ENCODE data around the gene TBCK. TPM values are rescaled to one million over a fixed set of nuclear protein-coding genes. Genes with fewer than 3 reads are reported as not detected.

Gene TBCK
- total RNA-seq, 1 experiment from 2014 or later = 19.7 TPM

DNA sequence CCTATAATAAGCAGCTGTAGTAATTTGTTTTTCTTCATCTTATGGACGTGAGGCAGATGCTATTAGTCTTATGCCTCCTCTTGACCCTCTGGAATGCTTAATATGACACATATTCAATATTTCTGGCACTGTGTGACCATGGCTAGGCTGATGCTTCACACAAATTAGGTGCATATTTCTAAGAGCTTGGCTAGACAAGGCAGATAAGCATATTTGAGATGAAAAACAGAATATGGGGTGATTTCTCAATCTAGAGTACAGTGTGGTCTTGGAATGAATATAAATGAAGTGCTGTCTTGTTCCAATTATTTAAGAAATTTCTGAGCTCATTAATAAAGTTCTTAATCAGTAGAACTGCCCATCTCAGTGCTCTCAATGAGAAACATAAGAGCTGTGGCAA, 264.5 kb downstream of the TBCK start:
- intact Hi-C loops (cut with micrococcal nuclease; ENCODE audit: unreplicated experiment) = no loop called here
- Mint-ChIP-seq H3K4me3 (ENCODE audit: low read depth, unreplicated experiment) (no peak overlapping the region), H3K27me3 (ENCODE audit: unreplicated experiment) (no peaks in the 10 kb centered on the region), H3K4me1 (ENCODE audit: low read depth, unreplicated experiment) (no peaks in the 10 kb centered on the region), H3K36me3 (ENCODE audit: insufficient read depth, unreplicated experiment) (no peaks in the 10 kb centered on the region), H3K27ac (ENCODE audit: unreplicated experiment) (no peak overlapping the region), H3K9me3 (ENCODE audit: low read depth, unreplicated experiment) (no peaks in the 10 kb centered on the region)
- BruUV-seq (replicated peaks) = no TSS peak
- no peak for DNase-seq
- CTCF ChIA-PET = no interaction called here
- no peak for TF ChIP-seq CTCF (IDR thresholded peaks at IDR 0.05; ENCODE audit: unreplicated experiment)

- CTCF ChIA-PET = no interaction called here
- DNase-seq = no peak
- BruUV-seq (replicated peaks) = no TSS peak
- Mint-ChIP-seq H3K27ac (ENCODE audit: unreplicated experiment) (no peak overlapping the region), H3K4me1 (ENCODE audit: low read depth, unreplicated experiment) (no peaks in the 10 kb centered on the region), H3K36me3 (ENCODE audit: insufficient read depth, unreplicated experiment) (no peaks in the 10 kb centered on the region), H3K4me3 (ENCODE audit: low read depth, unreplicated experiment) (no peak overlapping the region), H3K9me3 (ENCODE audit: low read depth, unreplicated experiment) (no peaks in the 10 kb centered on the region), H3K27me3 (ENCODE audit: unreplicated experiment) (no peaks in the 10 kb centered on the region)
- no peak for TF ChIP-seq CTCF (IDR thresholded peaks at IDR 0.05; ENCODE audit: unreplicated experiment)
- intact Hi-C loops (cut with micrococcal nuclease; ENCODE audit: unreplicated experiment) = no loop called here
Measured at GRCh38 chr4:106049490-106049889, 266.5 kb downstream of the TBCK start.

GRCh38 chr4:106048250-106048971, 267.6 kb downstream of the TBCK start:
- Mint-ChIP-seq H3K4me3 (ENCODE audit: low read depth, unreplicated experiment) (no peak overlapping the region), H3K36me3 (ENCODE audit: insufficient read depth, unreplicated experiment) (no peaks in the 10 kb centered on the region), H3K4me1 (ENCODE audit: low read depth, unreplicated experiment) (peaks cover 5% of the 10 kb centered on the region), H3K9me3 (ENCODE audit: low read depth, unreplicated experiment) (no peaks in the 10 kb centered on the region), H3K27me3 (ENCODE audit: unreplicated experiment) (no peaks in the 10 kb centered on the region), H3K27ac (ENCODE audit: unreplicated experiment) (no peak overlapping the region)
- no peak for DNase-seq
- TF ChIP-seq CTCF (IDR thresholded peaks at IDR 0.05; ENCODE audit: unreplicated experiment) = no peak
- intact Hi-C loops (cut with micrococcal nuclease; ENCODE audit: unreplicated experiment) = no loop called here
- no TSS peak for BruUV-seq (replicated peaks)
- CTCF ChIA-PET = no interaction called here

GRCh38 chr4:106046083-106046482, 269.9 kb downstream of the TBCK start:
- Mint-ChIP-seq H3K4me1 (ENCODE audit: low read depth, unreplicated experiment) (peaks cover 8% of the 10 kb centered on the region), H3K27ac (ENCODE audit: unreplicated experiment) (no peak overlapping the region), H3K36me3 (ENCODE audit: insufficient read depth, unreplicated experiment) (no peaks in the 10 kb centered on the region), H3K9me3 (ENCODE audit: low read depth, unreplicated experiment) (no peaks in the 10 kb centered on the region), H3K4me3 (ENCODE audit: low read depth, unreplicated experiment) (no peak overlapping the region), H3K27me3 (ENCODE audit: unreplicated experiment) (no peaks in the 10 kb centered on the region)
- no peak for TF ChIP-seq CTCF (IDR thresholded peaks at IDR 0.05; ENCODE audit: unreplicated experiment)
- intact Hi-C loops (cut with micrococcal nuclease; ENCODE audit: unreplicated experiment) = no loop called here
- CTCF ChIA-PET = no interaction called here
- BruUV-seq (replicated peaks) = no TSS peak
- no peak for DNase-seq
